H9 (cell line): ENCODE results near the gene SAA4. TPM values are rescaled to one million over a fixed set of nuclear protein-coding genes. Genes with fewer than 3 reads are reported as not detected.

ENCODE experiments used
- DNase-seq: peaks from one replicate; pipeline ENCODE4 v3.0.0-alpha.2; 2017
- H2AFZ ChIP-seq: one replicate; pipeline ENCODE4 v1.6.1; 2013; ENCODE audit warnings: mild to moderate bottlenecking, low read length, control low read depth, moderate library complexity
- H2AK5ac ChIP-seq: 2 replicates; pipeline ENCODE4 v1.6.1; 2013; ENCODE audit warnings: low read length, control low read depth, mixed read lengths; ENCODE audit not compliant: insufficient read length
- H2BK120ac ChIP-seq: one replicate; pipeline ENCODE4 v1.6.1; 2013; ENCODE audit warnings: low read depth, mild to moderate bottlenecking, low read length, control low read depth, inconsistent platforms; ENCODE audit not compliant: poor library complexity, severe bottlenecking
- H2BK12ac ChIP-seq: 2 replicates; pipeline ENCODE4 v1.6.1; 2013; ENCODE audit warnings: low read length, control low read depth, mixed read lengths, low read depth; ENCODE audit not compliant: insufficient read length
- H2BK15ac ChIP-seq: 2 replicates; pipeline ENCODE4 v1.6.1; 2013; ENCODE audit warnings: low read depth, low read length, control low read depth
- H2BK20ac ChIP-seq: one replicate; pipeline ENCODE4 v1.6.1; 2013; ENCODE audit warnings: low read depth, mild to moderate bottlenecking, low read length, control low read depth, inconsistent platforms; ENCODE audit not compliant: poor library complexity, severe bottlenecking
- H2BK5ac ChIP-seq: 2 replicates; pipeline ENCODE4 v1.6.1; 2013; ENCODE audit warnings: low read length, control low read depth, mixed read lengths; ENCODE audit not compliant: insufficient read length
- H3K14ac ChIP-seq: 2 replicates; pipeline ENCODE4 v1.6.1; 2013; ENCODE audit warnings: low read length, control low read depth; ENCODE audit not compliant: insufficient read depth
- H3K18ac ChIP-seq: 2 replicates; pipeline ENCODE4 v1.6.1; 2013; ENCODE audit warnings: low read depth, mild to moderate bottlenecking, mixed read lengths, low read length, control low read depth; ENCODE audit not compliant: insufficient read length
- H3K23ac ChIP-seq: 2 replicates; pipeline ENCODE4 v1.6.1; 2013; ENCODE audit warnings: low read length, control low read depth, mixed read lengths, low read depth; ENCODE audit not compliant: insufficient read length
- H3K23me2 ChIP-seq: 2 replicates; pipeline ENCODE4 v1.6.1; 2013; ENCODE audit warnings: low read depth, mild to moderate bottlenecking, mixed read lengths, low read length, control low read depth; ENCODE audit not compliant: insufficient read length, poor library complexity, severe bottlenecking
- H3K27ac ChIP-seq: 2 replicates; pipeline ENCODE4 v1.5.1; 2013; ENCODE audit warnings: low read length, control low read depth, mixed read lengths, low read depth; ENCODE audit not compliant: insufficient read length
- H3K27me3 ChIP-seq: 2 replicates; pipeline ENCODE4 v1.6.1; 2013; ENCODE audit warnings: low read length, control low read depth, inconsistent platforms; ENCODE audit not compliant: insufficient read depth
- H3K4ac ChIP-seq: 2 replicates; pipeline ENCODE4 v1.6.1; 2013; ENCODE audit warnings: low read depth, mild to moderate bottlenecking, control low read depth, inconsistent platforms, low read length, moderate library complexity
- H3K4me1 ChIP-seq: 2 replicates; pipeline ENCODE4 v1.6.1; 2013; ENCODE audit warnings: low read length, control low read depth, inconsistent platforms; ENCODE audit not compliant: insufficient read depth
- H3K4me2 ChIP-seq: 2 replicates; pipeline ENCODE4 v1.6.1; 2013; ENCODE audit warnings: low read length, control low read depth, mixed read lengths; ENCODE audit not compliant: insufficient read length, insufficient read depth
- H3K56ac ChIP-seq: 2 replicates; pipeline ENCODE4 v1.6.1; 2013; ENCODE audit warnings: low read depth, mild to moderate bottlenecking, mixed read lengths, low read length, control low read depth; ENCODE audit not compliant: insufficient read length
- H3K79me1 ChIP-seq: 2 replicates; pipeline ENCODE4 v1.6.1; 2013; ENCODE audit warnings: low read depth, mild to moderate bottlenecking, moderate library complexity, low read length, control low read depth, inconsistent platforms; ENCODE audit not compliant: insufficient read depth, poor library complexity, severe bottlenecking
- H3K79me2 ChIP-seq: 2 replicates; pipeline ENCODE4 v1.6.1; 2013; ENCODE audit warnings: low read length, control low read depth, inconsistent platforms; ENCODE audit not compliant: insufficient read depth
- H3K9ac ChIP-seq: 2 replicates; pipeline ENCODE4 v1.6.1; 2013; ENCODE audit warnings: low read length, control low read depth, mixed read lengths; ENCODE audit not compliant: insufficient read length; ENCODE audit errors: extremely low read depth
- H3K9me3 ChIP-seq: one replicate; pipeline ENCODE4 v1.6.1; 2013; ENCODE audit warnings: low read depth, low read length, inconsistent platforms; ENCODE audit not compliant: control insufficient read depth
- H3T11ph ChIP-seq: one replicate; pipeline ENCODE4 v1.6.1; 2013; ENCODE audit warnings: mild to moderate bottlenecking, low read length, control low read depth, inconsistent platforms
- H4K20me1 ChIP-seq: one replicate; pipeline ENCODE4 v1.6.1; 2013; ENCODE audit not compliant: control insufficient read depth, insufficient read length, insufficient read depth
- H4K5ac ChIP-seq: 2 replicates; pipeline ENCODE4 v1.6.1; 2013; ENCODE audit warnings: low read depth, mild to moderate bottlenecking, mixed read lengths, low read length, control low read depth; ENCODE audit not compliant: insufficient read length
- H4K8ac ChIP-seq: replicated peaks from 2 replicates; pipeline ENCODE4 v1.6.1; 2013; ENCODE audit warnings: low read length, control low read depth, mixed read lengths, low read depth; ENCODE audit not compliant: insufficient read length
- H4K91ac ChIP-seq: 2 replicates; pipeline ENCODE4 v1.6.1; 2013; ENCODE audit warnings: low read depth, mild to moderate bottlenecking, moderate library complexity, mixed read lengths, low read length, control low read depth; ENCODE audit not compliant: insufficient read length
- H3K27ac Mint-ChIP-seq, 3 experiments: 2 replicates in 2 of 3; 3 replicates in 1 of 3; pipeline ENCODE4 v1.8.0; 2020 to 2021; ENCODE audit warnings: mixed read lengths in 3 of 3, mild to moderate bottlenecking in 1 of 3, moderate library complexity in 1 of 3
- H3K27me3 Mint-ChIP-seq: 2 replicates; pipeline ENCODE4 v1.8.0; 2021; ENCODE audit warnings: low read depth, mild to moderate bottlenecking, moderate library complexity, mixed read lengths
- H3K36me3 Mint-ChIP-seq, 3 experiments: 2 replicates in 2 of 3; 3 replicates in 1 of 3; pipeline ENCODE4 v1.8.0; 2020 to 2021; ENCODE audit warnings: low read depth in 3 of 3, mixed read lengths in 3 of 3; ENCODE audit not compliant: insufficient read depth in 1 of 3
- H3K4me1 Mint-ChIP-seq, 2 experiments: 2 replicates each; pipeline ENCODE4 v1.8.0; 2020; ENCODE audit warnings: mixed read lengths in 2 of 2
- H3K4me3 Mint-ChIP-seq, 2 experiments: 2 replicates in 1 of 2; 3 replicates in 1 of 2; pipeline ENCODE4 v1.8.0; 2020 to 2021; ENCODE audit warnings: mild to moderate bottlenecking in 2 of 2, mixed read lengths in 2 of 2, moderate library complexity in 1 of 2
- H3K9me3 Mint-ChIP-seq, 2 experiments: 2 replicates in 1 of 2; 3 replicates in 1 of 2; pipeline ENCODE4 v1.8.0; 2020; ENCODE audit warnings: mild to moderate bottlenecking in 2 of 2, mixed read lengths in 2 of 2, moderate library complexity in 1 of 2
- CTCF ChIP-seq: fragments of 200-600 bp; sonication (generic); conservative IDR thresholded peaks from 3 replicates; pipeline ENCODE4 v1.8.0; 2021; ENCODE audit warnings: antibody characterized with exemption, mild to moderate bottlenecking
- WGBS: extraction: QIAGEN DNeasy Blood & Tissue Kit; methylation state at CpG from one replicate; pipeline ENCODE4 v1.1.7; 2013; ENCODE audit warnings: missing lambda C conversion rate, low lambda C conversion rate, mixed read lengths; ENCODE audit not compliant: insufficient read length; ENCODE audit errors: extremely low coverage; 5-methylcytosine and 5-hydroxymethylcytosine counted together
- total RNA-seq: library from RNA; stranded (reverse); gene quantifications from 2 replicates; pipeline ENCODE4 v1.2.1, GENCODE V29; 2021

Gene SAA4
- total RNA-seq, 1 experiment from 2014 or later: not detected

GRCh38 chr11:18230859-18231258 lies 5.7 kb downstream of the SAA4 start:
- no peak overlapping the region for H2BK120ac ChIP-seq
- H3K23ac ChIP-seq: no peak overlapping the region
- H2BK20ac ChIP-seq: no peak overlapping the region
- H4K8ac ChIP-seq: no peak overlapping the region
- H4K91ac ChIP-seq: no peak overlapping the region
- H3K79me2 ChIP-seq: no peaks in the 10 kb centered on the region
- H3K4me1 ChIP-seq: no peaks in the 10 kb centered on the region
- H2AK5ac ChIP-seq: no peak overlapping the region
- no peak overlapping the region for H3T11ph ChIP-seq
- Mint-ChIP-seq H3K27me3 (peaks cover 9% of the 10 kb centered on the region), H3K4me1 (no peaks in the 10 kb centered on the region), H3K9me3 (no peaks in the 10 kb centered on the region), H3K36me3 (no peaks in the 10 kb centered on the region), H3K4me3 (no peak overlapping the region), H3K27ac (no peak overlapping the region)
- H2BK15ac ChIP-seq: no peak overlapping the region
- H2BK5ac ChIP-seq: no peak overlapping the region
- H3K4me2 ChIP-seq: no peak overlapping the region
- H3K9ac ChIP-seq: no peak overlapping the region
- H3K9me3 ChIP-seq: no peaks in the 10 kb centered on the region
- no peak for TF ChIP-seq CTCF
- H4K5ac ChIP-seq: no peak overlapping the region
- no peak overlapping the region for H2AFZ ChIP-seq
- no peaks in the 10 kb centered on the region for H3K79me1 ChIP-seq
- no peaks in the 10 kb centered on the region for H4K20me1 ChIP-seq
- H3K18ac ChIP-seq: no peak overlapping the region
- no peaks in the 10 kb centered on the region for H3K27me3 ChIP-seq
- no CpG with 5 or more reads among the region's 2 CpGs for WGBS
- no peak for DNase-seq
- H3K56ac ChIP-seq: no peak overlapping the region
- no peak overlapping the region for H3K27ac ChIP-seq
- H3K14ac ChIP-seq: no peak overlapping the region
- no peak overlapping the region for H3K4ac ChIP-seq
- H2BK12ac ChIP-seq: no peak overlapping the region
- H3K23me2 ChIP-seq: no peaks in the 10 kb centered on the region
